Liver (tissue), 3 donors: Measurements from ENCODE around the gene HIPK2.

Source experiments
- ATF3 ChIP-seq: IDR thresholded peaks from 2 replicates; pipeline ENCODE4 v1.6.1; 2016; ENCODE audit warnings: antibody characterized with exemption
- CTCF ChIP-seq: fragments of 150-350 bp; IDR thresholded peaks from 2 replicates; pipeline ENCODE4 v1.5.1; 2017; ENCODE audit warnings: improper control_type of control experiment, low read depth, low read length; ENCODE audit not compliant: missing input control
- GABPA ChIP-seq, 2 donors: IDR thresholded peaks in 1 of 2; conservative IDR thresholded peaks in 1 of 2; 2 replicates each; pipeline ENCODE4 v1.6.1; 2016; ENCODE audit warnings: antibody characterized with exemption in 2 of 2, mild to moderate bottlenecking in 1 of 2, moderate library complexity in 1 of 2
- JUND ChIP-seq, 2 donors: IDR thresholded peaks; 2 replicates each; pipeline ENCODE4 v1.6.1; 2016; ENCODE audit warnings: antibody characterized with exemption in 2 of 2
- SP1 ChIP-seq: IDR thresholded peaks from 2 replicates; pipeline ENCODE4 v1.6.1; 2018; ENCODE audit warnings: antibody characterized with exemption, mild to moderate bottlenecking
- TF ChIP-seq, protein P1 (sequence below): IDR thresholded peaks from 2 replicates; pipeline ENCODE4 v1.6.1; 2016; ENCODE audit warnings: antibody characterized with exemption
- TF ChIP-seq, protein P2 (sequence below): IDR thresholded peaks from 2 replicates; pipeline ENCODE4 v1.6.1; 2016; ENCODE audit warnings: antibody characterized with exemption, mild to moderate bottlenecking
- donor health status: healthy.
- donor health status: healthy.

DNA sequence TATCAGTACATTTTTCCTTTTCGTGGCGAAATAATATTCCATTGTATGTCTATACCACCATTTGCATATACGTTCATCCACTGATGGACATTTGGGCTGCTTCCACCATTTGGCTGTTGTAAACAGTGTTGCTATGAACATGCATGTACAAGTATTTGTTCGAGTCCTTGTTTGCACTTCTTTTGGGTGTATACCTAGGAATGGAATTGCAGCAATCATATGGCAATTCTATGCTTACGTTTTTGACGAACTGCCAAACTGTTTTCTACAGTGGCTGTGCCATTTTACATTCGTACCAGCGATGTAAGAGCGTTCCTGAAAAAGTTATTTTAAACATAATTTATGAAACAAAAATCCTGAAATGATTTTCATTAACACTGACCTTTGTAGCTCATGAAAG, 79.5 kb downstream of the HIPK2 start:
- TF ChIP-seq CTCF: no peak
- TF ChIP-seq GABPA (IDR thresholded peaks at IDR 0.05 in 1 of 2, conservative IDR thresholded peaks at IDR 0.05 in 1 of 2): no peak
- TF ChIP-seq, protein P1, sequence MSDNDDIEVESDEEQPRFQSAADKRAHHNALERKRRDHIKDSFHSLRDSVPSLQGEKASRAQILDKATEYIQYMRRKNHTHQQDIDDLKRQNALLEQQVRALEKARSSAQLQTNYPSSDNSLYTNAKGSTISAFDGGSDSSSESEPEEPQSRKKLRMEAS: no peak
- no peak for TF ChIP-seq JUND (IDR thresholded peaks at IDR 0.05)
- TF ChIP-seq SP1: no peak
- TF ChIP-seq, protein P2, sequence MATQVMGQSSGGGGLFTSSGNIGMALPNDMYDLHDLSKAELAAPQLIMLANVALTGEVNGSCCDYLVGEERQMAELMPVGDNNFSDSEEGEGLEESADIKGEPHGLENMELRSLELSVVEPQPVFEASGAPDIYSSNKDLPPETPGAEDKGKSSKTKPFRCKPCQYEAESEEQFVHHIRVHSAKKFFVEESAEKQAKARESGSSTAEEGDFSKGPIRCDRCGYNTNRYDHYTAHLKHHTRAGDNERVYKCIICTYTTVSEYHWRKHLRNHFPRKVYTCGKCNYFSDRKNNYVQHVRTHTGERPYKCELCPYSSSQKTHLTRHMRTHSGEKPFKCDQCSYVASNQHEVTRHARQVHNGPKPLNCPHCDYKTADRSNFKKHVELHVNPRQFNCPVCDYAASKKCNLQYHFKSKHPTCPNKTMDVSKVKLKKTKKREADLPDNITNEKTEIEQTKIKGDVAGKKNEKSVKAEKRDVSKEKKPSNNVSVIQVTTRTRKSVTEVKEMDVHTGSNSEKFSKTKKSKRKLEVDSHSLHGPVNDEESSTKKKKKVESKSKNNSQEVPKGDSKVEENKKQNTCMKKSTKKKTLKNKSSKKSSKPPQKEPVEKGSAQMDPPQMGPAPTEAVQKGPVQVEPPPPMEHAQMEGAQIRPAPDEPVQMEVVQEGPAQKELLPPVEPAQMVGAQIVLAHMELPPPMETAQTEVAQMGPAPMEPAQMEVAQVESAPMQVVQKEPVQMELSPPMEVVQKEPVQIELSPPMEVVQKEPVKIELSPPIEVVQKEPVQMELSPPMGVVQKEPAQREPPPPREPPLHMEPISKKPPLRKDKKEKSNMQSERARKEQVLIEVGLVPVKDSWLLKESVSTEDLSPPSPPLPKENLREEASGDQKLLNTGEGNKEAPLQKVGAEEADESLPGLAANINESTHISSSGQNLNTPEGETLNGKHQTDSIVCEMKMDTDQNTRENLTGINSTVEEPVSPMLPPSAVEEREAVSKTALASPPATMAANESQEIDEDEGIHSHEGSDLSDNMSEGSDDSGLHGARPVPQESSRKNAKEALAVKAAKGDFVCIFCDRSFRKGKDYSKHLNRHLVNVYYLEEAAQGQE: no peak
- no peak for TF ChIP-seq ATF3
